Activated naive CD4-positive, alpha-beta T cell treated with anti-CD3 and anti-CD28 coated beads for 36 hours (primary cell): ENCODE data around the gene SNX20. TPM values are rescaled to one million over a fixed set of nuclear protein-coding genes. Genes with fewer than 3 reads are reported as not detected.

Source experiments
- CTCF ChIA-PET: fragments of 350-600 bp; sonication (Branson Sonifier 250); formaldehyde crosslinking; loops from one replicate; lab custom pipeline; 2021; ENCODE audit warnings: antibody characterized with exemption; lab: Charles Lee
- DNase-seq: peaks from one replicate; pipeline ENCODE4 v3.0.0-alpha.2; 2020
- H3K27ac Mint-ChIP-seq: one replicate; pipeline ENCODE4 v1.8.0; 2021; ENCODE audit warnings: mild to moderate bottlenecking, mixed read lengths
- H3K27me3 Mint-ChIP-seq: one replicate; pipeline ENCODE4 v1.8.0; 2021; ENCODE audit warnings: low read depth, mixed read lengths
- H3K36me3 Mint-ChIP-seq: one replicate; pipeline ENCODE4 v1.8.0; 2021; ENCODE audit warnings: low read depth, mixed read lengths
- H3K4me1 Mint-ChIP-seq: one replicate; pipeline ENCODE4 v1.8.0; 2021; ENCODE audit warnings: low read depth, mixed read lengths
- H3K4me3 Mint-ChIP-seq: one replicate; pipeline ENCODE4 v1.8.0; 2021; ENCODE audit warnings: mild to moderate bottlenecking, moderate library complexity, mixed read lengths
- H3K9me3 Mint-ChIP-seq: one replicate; pipeline ENCODE4 v1.8.0; 2021; ENCODE audit warnings: mixed read lengths
- intact Hi-C: fragments of 100-400 bp; cut with micrococcal nuclease; formaldehyde crosslinking; loops from one replicate; pipeline ENCODE4 v1.15.1; 2023
- total RNA-seq, 2 experiments: library from RNA; stranded (reverse); gene quantifications; one replicate each; pipeline ENCODE4 v1.2.3, GENCODE V29; 2021

Gene SNX20
- total RNA-seq, 2 experiments from 2014 or later, result 29.6 to 30.3 TPM

DNA sequence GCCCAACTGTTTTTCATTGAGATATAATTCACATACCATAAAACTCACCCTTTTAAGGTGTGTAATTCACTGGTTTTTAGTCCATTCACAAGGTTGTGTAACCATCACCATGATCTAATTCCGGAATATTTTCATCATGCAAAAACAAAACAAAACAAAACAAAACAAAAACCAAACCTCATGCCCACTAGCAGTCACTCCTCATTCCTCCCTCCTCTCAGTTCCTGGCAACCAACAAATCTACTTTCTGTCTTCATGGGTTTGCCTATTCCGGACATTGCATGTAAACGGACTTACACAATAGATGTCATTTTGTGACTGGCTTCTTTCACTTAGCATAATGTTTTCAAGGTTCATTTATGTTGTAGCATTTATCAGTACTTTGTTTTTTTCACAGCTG, 7.8 kb upstream of the SNX20 start:
- intact Hi-C loops, result loop anchor here (5.0 kb wide), 1 partner anchor 93 kb away; no protein-coding TSS in a partner anchor
- DNase-seq, result no peak
- H3K27me3 Mint-ChIP-seq, result no peaks in the 10 kb centered on the region
- H3K4me1 Mint-ChIP-seq, result peaks cover 37% of the 10 kb centered on the region
- no peak overlapping the region for H3K4me3 Mint-ChIP-seq
- CTCF ChIA-PET, result no interaction called here
- H3K36me3 Mint-ChIP-seq, result no peaks in the 10 kb centered on the region
- H3K9me3 Mint-ChIP-seq, result no peaks in the 10 kb centered on the region
- no peak overlapping the region for H3K27ac Mint-ChIP-seq

DNA sequence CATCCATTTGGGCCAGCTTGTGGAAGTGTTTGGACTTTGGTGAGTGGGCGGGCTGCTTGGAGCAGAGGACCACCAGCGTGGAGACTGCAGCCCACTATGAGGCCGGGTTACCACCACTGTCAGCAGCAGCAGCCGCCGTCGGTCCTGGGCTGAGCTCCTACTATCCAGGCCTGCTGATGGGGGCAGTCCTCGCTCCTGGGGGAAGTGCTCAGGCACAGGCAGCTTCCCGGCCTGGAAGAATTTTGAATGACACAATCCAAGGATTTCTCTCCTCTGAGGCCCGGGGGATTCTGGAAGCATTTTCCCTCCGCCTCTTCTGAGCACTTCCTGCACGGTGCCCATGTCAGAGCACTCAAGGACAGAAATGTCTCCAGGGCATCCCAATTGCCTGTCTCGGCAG, 7.0 kb upstream of the SNX20 start:
- CTCF ChIA-PET, result interaction anchor here (1.5 to 24.9 kb wide), 2 partner anchors 9 to 60 kb away, joined by 5 to 532 read pairs; partner anchors contain the start of gene CYLD
- intact Hi-C loops, result loop anchor here (5.0 kb wide), 1 partner anchor 94 kb away; no protein-coding TSS in a partner anchor
- Mint-ChIP-seq H3K27me3 (no peaks in the 10 kb centered on the region), H3K27ac (no peak overlapping the region), H3K36me3 (no peaks in the 10 kb centered on the region), H3K4me3 (no peak overlapping the region), H3K4me1 (peaks cover 42% of the 10 kb centered on the region), H3K9me3 (no peaks in the 10 kb centered on the region)
- no peak for DNase-seq

DNA sequence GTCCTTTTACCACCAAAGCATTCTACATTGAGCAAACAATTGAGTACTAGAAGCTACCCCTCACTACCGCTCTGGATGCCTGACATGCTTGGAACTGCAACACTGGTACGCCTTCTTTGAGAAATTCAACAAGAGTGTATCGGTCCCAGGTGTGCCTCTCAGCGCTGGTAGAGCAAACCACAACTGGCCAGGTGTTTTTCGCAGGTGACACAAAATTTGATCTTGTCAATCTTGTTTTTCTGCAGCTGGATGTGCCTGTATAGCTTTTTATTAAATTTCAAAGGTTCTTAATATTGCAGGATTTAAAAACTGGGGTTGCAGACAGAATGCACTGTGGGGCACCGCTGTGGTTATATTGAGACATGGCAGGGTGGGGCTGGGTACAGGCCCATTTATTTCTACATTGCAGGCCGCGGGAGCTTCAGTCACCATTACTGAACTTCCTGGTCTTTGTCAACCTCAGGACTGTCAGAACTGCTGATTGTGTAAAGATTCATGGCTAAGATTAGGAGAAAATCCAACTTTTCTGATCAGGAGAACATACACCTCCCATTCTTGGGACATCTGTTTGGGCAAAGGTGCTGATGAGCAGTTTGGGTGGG, 4.5 kb upstream of the SNX20 start:
- Mint-ChIP-seq H3K27me3 (no peaks in the 10 kb centered on the region), H3K27ac (peak overlapping the region; percentile 93), H3K36me3 (no peaks in the 10 kb centered on the region), H3K4me3 (no peak overlapping the region), H3K4me1 (peaks cover 49% of the 10 kb centered on the region), H3K9me3 (no peaks in the 10 kb centered on the region)
- intact Hi-C loops, result loop anchor here (1.0 to 5.0 kb wide), 4 partner anchors 11 to 97 kb away; partner anchors contain the start of gene CYLD
- no peak for DNase-seq
- CTCF ChIA-PET, result interaction anchor here (0.6 to 24.9 kb wide), 7 partner anchors 12 to 363 kb away, joined by 3 to 532 read pairs (median 5); partner anchors contain the start of gene CYLD

GRCh38 chr16:50684823-50685461, 3.8 kb upstream of the SNX20 start:
- Mint-ChIP-seq H3K36me3 (no peaks in the 10 kb centered on the region), H3K4me1 (peaks cover 54% of the 10 kb centered on the region), H3K27ac (peak overlapping the region; percentile 93), H3K4me3 (peak overlapping the region; percentile 62), H3K9me3 (no peaks in the 10 kb centered on the region), H3K27me3 (no peaks in the 10 kb centered on the region)
- peak; percentile 80 for DNase-seq
- intact Hi-C loops, result loop anchor here (1.0 to 5.0 kb wide), 6 partner anchors 11 to 97 kb away; partner anchors contain the start of gene CYLD
- CTCF ChIA-PET, result interaction anchor here (0.6 to 24.9 kb wide), 7 partner anchors 13 to 362 kb away, joined by 3 to 532 read pairs (median 5); partner anchors contain the start of gene CYLD

- H3K4me3 Mint-ChIP-seq, result peak overlapping the region; percentile 62
- DNase-seq, result peak; percentile 79
- peak overlapping the region; percentile 93 for H3K27ac Mint-ChIP-seq
- intact Hi-C loops, result loop anchor here (1.0 to 2.0 kb wide), 4 partner anchors 17 to 81 kb away; partner anchors contain the start of gene CYLD
- peaks cover 64% of the 10 kb centered on the region for H3K4me1 Mint-ChIP-seq
- H3K9me3 Mint-ChIP-seq, result no peaks in the 10 kb centered on the region
- CTCF ChIA-PET, result interaction anchor here (1.3 to 24.9 kb wide), 4 partner anchors 14 to 122 kb away, joined by 5 to 532 read pairs (median 129); partner anchors contain the start of gene CYLD
- peaks cover 1% of the 10 kb centered on the region for H3K36me3 Mint-ChIP-seq
- no peaks in the 10 kb centered on the region for H3K27me3 Mint-ChIP-seq
Observed at GRCh38 chr16:50683689-50684374, 2.7 kb upstream of the SNX20 start.

- Mint-ChIP-seq H3K4me1 (peaks cover 76% of the 10 kb centered on the region), H3K36me3 (peaks cover 23% of the 10 kb centered on the region), H3K9me3 (no peaks in the 10 kb centered on the region), H3K27ac (peak overlapping the region; percentile 93), H3K4me3 (peak overlapping the region; percentile 83), H3K27me3 (no peaks in the 10 kb centered on the region)
- DNase-seq, result no peak
- CTCF ChIA-PET, result interaction anchor here (0.7 to 24.9 kb wide), 6 partner anchors 13 to 126 kb away, joined by 3 to 532 read pairs (median 128); partner anchors contain the start of gene CYLD
- intact Hi-C loops, result no loop called here
Observed at GRCh38 chr16:50680556-50680893, 587 bp downstream of the SNX20 start.

GRCh38 chr16:50679676-50680555, 1.2 kb downstream of the SNX20 start:
- intact Hi-C loops, result no loop called here
- Mint-ChIP-seq H3K4me1 (peaks cover 70% of the 10 kb centered on the region), H3K27me3 (no peaks in the 10 kb centered on the region), H3K4me3 (peak overlapping the region; percentile 83), H3K9me3 (no peaks in the 10 kb centered on the region), H3K27ac (peak overlapping the region; percentile 93), H3K36me3 (peaks cover 28% of the 10 kb centered on the region)
- CTCF ChIA-PET, result interaction anchor here (0.7 to 24.9 kb wide), 7 partner anchors 12 to 127 kb away, joined by 3 to 532 read pairs (median 5); partner anchors contain the start of gene CYLD
- no peak for DNase-seq

GRCh38 chr16:50679266-50679665, 1.8 kb downstream of the SNX20 start:
- intact Hi-C loops, result no loop called here
- H3K36me3 Mint-ChIP-seq, result peaks cover 35% of the 10 kb centered on the region
- peak overlapping the region; percentile 93 for H3K27ac Mint-ChIP-seq
- H3K27me3 Mint-ChIP-seq, result no peaks in the 10 kb centered on the region
- DNase-seq, result no peak
- CTCF ChIA-PET, result interaction anchor here (0.9 to 24.9 kb wide), 8 partner anchors 8 to 127 kb away, joined by 3 to 532 read pairs (median 6); partner anchors contain the start of gene CYLD
- H3K4me1 Mint-ChIP-seq, result peaks cover 63% of the 10 kb centered on the region
- peak overlapping the region; percentile 83 for H3K4me3 Mint-ChIP-seq
- no peaks in the 10 kb centered on the region for H3K9me3 Mint-ChIP-seq

GRCh38 chr16:50678531-50678930, 2.6 kb downstream of the SNX20 start:
- Mint-ChIP-seq H3K27ac (peak overlapping the region; percentile 89), H3K27me3 (no peaks in the 10 kb centered on the region), H3K4me3 (peak overlapping the region; percentile 83), H3K4me1 (peaks cover 56% of the 10 kb centered on the region), H3K36me3 (peaks cover 40% of the 10 kb centered on the region), H3K9me3 (peaks cover 3% of the 10 kb centered on the region)
- DNase-seq, result no peak
- intact Hi-C loops, result no loop called here
- CTCF ChIA-PET, result interaction anchor here (0.8 to 24.9 kb wide), 15 partner anchors 9 to 128 kb away, joined by 3 to 532 read pairs (median 4); partner anchors contain the start of gene CYLD

DNA sequence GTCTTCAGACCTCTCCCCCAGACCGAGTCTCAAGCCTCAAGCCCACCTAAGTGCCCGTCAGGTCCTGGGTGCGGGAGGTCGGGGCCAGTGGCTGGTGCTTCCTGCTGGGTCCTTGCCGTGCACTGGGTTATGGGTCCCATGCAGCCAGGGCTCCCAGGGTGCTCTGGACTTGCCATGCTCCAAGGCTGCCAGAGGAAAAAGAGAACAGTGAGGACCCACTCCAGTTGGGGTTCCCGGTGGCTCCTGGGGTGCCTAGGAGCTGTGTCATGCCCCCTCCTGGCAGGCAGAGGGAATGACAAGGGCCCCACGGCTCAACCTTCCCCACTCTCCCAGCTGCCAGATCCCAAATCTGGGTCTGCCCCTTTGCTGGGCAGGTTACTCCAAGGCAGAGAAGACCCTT, 3.8 kb downstream of the SNX20 start:
- H3K4me1 Mint-ChIP-seq, result peaks cover 46% of the 10 kb centered on the region
- H3K27ac Mint-ChIP-seq, result peak overlapping the region; percentile 62
- H3K9me3 Mint-ChIP-seq, result peaks cover 10% of the 10 kb centered on the region
- CTCF ChIA-PET, result interaction anchor here (0.8 to 24.9 kb wide), 11 partner anchors 10 to 318 kb away, joined by 3 to 532 read pairs (median 3); partner anchors contain the start of gene CYLD
- peaks cover 51% of the 10 kb centered on the region for H3K36me3 Mint-ChIP-seq
- no peaks in the 10 kb centered on the region for H3K27me3 Mint-ChIP-seq
- intact Hi-C loops, result no loop called here
- DNase-seq, result no peak
- H3K4me3 Mint-ChIP-seq, result no peak overlapping the region

- Mint-ChIP-seq H3K36me3 (peaks cover 57% of the 10 kb centered on the region), H3K27me3 (no peaks in the 10 kb centered on the region), H3K4me1 (peaks cover 42% of the 10 kb centered on the region), H3K4me3 (no peak overlapping the region), H3K27ac (peak overlapping the region; percentile 62), H3K9me3 (peaks cover 16% of the 10 kb centered on the region)
- intact Hi-C loops, result no loop called here
- no peak for DNase-seq
- CTCF ChIA-PET, result interaction anchor here (0.8 to 24.9 kb wide), 8 partner anchors 9 to 318 kb away, joined by 3 to 532 read pairs (median 5); partner anchors contain the start of gene CYLD
Observed at GRCh38 chr16:50676684-50677225, 4.4 kb downstream of the SNX20 start.
